DMS 273 treated with DMSO at 0.1 percent for 48 hours (cell line): ENCODE measurements around the gene HS3ST6.
"Not testable (repeated sequence)": the region's sequence is repeated elsewhere in the genome, so short reads cannot be mapped to it uniquely, and the experiment has no call there.

Source experiments
- DNase-seq: peaks from one replicate; lab custom pipeline; 2025; lab: John Stamatoyannopoulos, UW

Gene HS3ST6

GRCh38 chr16:1926271-1926670, 8.1 kb upstream of the HS3ST6 start:
- no peak for DNase-seq

- no peak for DNase-seq
Measured at GRCh38 chr16:1924095-1924494, 5.9 kb upstream of the HS3ST6 start.

GRCh38 chr16:1923299-1924034, 5.3 kb upstream of the HS3ST6 start:
- peak; percentile 57 for DNase-seq

DNA sequence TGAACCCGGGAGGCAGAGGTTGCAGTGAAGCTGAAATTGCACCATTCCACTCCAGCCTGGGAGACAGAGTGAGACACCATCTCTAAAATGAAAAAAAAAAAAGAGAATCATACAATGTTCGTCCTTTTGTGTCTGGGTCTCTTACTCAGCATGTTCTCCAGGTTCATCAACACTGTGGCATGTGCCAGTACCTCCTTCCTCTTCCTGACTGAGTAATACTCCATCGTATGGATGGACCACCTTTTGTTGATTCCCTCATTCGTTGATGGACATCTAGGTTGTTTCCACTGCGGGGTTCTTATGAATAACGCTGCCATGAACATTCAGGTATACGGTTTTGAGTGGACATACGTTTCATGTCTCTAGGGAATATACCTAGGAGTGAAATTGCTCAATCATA, 4.1 kb upstream of the HS3ST6 start:
- no peak for DNase-seq

- peak; percentile 27 for DNase-seq
Measured at GRCh38 chr16:1920727-1921171, 2.5 kb upstream of the HS3ST6 start.

DNA sequence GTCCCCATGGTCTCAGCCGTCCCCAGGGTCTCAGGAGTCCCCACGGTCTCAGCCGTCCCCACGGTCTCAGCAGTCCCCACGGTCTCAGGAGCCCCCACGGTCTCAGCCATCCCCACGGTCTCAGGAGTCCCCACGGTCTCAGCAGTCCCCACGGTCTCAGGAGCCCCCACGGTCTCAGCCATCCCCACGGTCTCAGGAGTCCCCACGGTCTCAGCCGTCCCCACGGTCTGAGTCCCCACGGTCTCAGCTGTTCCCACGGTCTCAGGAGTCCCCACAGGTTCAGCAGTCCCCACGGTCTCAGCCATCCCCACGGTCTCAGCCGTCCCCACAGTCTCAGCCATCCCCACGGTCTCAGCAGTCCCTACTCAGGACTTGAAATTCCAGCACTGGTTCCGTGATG, 1.9 kb upstream of the HS3ST6 start:
- DNase-seq: not testable (repeated sequence)

DNA sequence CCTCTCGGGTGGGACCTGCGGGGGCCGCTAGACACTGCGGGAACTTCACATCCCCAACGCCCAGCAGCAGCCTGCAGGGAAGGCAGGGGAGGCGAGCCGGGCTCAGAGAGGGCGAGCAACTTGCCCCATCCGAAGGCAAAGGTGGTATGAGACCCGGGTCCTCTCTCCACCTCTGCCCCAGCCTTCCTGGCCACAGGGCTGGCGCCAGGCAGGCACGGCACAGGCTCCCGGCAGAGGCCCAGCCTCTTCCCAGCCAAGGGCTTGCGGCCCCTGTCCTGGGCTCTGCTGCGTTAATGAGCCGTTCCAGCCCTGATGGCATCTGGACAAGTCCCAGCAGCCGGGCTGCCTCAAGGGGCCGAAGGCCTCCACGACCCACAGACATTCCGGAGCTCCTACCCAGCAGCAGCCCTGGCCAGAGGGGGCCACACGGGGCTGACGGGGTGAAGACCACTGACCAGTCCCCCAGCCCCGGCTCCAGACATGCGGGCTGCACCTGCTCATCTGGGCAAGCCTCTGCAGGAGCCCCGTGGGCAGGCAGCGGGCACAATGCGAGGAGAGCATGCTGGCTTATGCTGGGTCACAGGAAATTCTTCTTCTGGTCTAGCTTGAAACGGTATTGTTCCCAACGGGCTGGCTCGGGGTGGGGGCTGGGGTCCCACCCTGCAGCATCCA, 1.2 kb upstream of the HS3ST6 start:
- DNase-seq: no peak

GRCh38 chr16:1917665-1918350, 407 bp downstream of the HS3ST6 start:
- no peak for DNase-seq

DNA sequence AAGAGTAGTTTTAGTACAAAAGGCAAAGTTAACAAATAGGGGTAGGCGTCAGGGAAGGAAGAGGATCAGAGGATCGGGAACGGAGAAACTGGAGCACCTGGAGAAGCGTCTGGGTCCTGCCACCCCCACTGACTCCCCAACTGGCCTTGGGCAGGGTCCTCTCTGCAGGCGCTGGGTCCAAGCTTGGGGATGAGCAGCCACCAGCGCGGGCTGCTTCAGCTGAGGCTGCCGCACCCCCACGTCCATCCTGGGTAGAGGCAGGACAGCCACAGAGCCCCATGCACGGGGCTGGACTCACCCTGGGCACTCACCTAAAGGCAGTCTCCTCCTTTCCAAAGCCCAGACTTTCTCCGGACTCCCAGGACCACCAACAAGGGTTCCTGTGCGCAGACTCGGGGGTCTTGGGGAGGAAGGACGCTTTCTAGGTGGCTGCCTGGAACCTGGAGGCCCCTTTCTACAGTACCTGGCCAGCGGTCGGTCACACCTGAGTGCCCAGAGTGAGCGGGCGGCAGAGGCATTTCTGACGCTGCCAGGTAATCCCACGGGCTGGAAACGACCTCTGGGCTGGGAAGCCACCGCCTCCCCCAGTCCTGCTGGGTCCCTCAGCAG, 1.1 kb downstream of the HS3ST6 start:
- DNase-seq: no peak

GRCh38 chr16:1916640-1916990, 1.6 kb downstream of the HS3ST6 start:
- no peak for DNase-seq

GRCh38 chr16:1915732-1916639, 2.2 kb downstream of the HS3ST6 start:
- no peak for DNase-seq

DNA sequence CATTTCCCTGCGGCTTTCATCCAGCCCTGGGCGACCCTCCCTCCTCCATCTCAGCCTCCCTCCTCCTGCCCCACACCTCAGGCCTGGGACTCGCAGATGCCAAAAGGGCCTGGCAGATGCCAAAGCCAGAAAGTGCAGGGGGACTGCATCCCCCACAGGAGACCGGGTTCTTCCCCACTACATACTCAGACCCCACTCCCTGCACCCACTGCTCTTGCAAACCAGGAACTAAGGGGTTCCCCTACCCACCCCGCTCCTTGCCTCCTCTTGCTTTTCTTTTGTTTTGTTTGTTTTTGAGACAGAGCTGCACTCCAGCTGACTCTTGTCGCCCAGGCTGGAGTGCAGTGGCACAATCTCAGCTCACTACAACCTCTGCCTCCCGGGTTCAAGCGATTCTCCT, 3.2 kb downstream of the HS3ST6 start:
- no peak for DNase-seq

DNA sequence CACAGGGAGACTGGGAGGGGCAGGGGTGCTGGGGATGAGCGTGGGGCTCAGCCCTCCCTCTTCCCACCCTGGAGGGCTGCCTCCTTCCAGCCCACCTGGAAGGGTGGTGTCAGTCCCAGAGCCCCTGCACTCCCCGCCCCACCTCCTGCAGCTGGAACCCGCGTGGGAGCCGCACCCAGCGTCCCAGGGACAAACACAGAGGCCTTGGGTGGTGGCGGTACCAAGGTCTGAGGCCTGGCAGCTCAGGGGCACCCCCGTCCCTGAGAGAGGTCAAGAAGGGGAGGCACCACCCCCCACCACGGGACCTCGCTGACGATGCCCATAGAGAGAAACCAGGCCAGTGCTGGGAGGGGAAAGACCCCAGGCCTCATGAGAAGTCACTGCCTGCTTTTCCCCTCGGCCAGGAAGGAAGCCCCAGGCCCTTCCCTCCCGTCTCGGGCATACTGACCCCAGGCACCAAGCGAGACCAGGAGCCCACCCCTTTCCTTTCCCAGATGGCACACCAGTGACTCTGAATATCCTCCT, 4.1 kb downstream of the HS3ST6 start:
- DNase-seq: no peak

DNA sequence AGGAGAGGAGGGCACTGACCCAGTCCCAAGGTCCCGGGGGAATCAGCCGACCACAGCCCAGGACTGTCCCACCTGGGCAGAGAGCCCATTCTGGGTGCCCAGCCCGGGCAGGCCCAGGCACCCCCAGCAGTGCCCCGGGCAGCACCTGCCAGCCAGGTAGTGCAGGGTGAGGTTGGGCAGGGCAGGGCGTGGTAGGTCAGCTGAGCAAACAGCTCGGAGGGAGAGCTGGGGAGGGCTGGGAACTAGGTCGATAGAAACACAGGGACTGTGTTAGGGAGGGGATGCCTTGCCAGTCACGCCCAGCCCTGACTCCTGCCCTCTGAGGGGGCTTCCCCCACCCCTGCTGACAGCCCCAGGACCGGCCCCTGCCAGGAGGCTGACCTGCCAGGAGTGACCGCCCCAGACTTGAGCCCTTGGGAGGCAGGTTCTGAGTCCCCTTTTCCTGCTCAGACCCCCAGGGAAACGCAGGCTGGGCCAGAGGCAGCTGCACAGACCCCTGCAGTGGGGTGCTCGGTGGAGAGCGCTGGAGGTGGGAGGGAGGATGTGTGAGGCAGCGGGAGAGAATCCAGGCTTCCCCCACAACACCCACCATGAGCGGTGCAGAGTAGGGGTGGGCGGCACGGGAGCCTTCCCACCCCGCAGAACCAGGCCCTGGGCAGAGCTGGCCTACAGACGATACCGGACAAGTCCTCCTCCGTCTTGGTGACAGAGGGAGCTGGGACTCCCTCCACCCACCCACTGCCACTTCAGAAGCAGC, 4.7 kb downstream of the HS3ST6 start:
- DNase-seq: no peak

GRCh38 chr16:1912215-1912543, 6.0 kb downstream of the HS3ST6 start:
- DNase-seq: no peak

GRCh38 chr16:1911467-1912214, 6.6 kb downstream of the HS3ST6 start:
- no peak for DNase-seq

GRCh38 chr16:1909561-1910231, 8.5 kb downstream of the HS3ST6 start:
- DNase-seq: no peak

DNA sequence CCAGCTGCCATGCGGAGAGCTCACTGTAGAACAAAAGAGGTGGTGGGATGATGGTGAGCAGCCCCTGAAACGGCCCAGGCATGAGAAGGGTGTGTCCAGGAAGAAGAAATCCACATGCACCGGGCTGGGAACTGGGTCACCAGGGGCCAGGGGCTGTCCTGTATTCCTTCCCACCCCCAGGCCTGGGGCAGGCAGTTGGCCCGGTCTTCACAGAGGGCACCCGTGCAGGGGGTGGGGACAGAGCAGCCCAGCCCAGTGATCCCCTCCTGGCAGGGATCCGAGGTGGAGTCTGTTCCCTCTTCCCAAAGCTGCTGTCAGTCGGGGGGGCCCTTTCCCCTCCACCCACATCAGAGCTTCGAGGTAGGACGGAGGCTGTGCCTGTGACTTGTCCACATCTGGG, 9.2 kb downstream of the HS3ST6 start:
- DNase-seq: no peak

- no peak for DNase-seq
Measured at GRCh38 chr16:1908184-1908583, 10.0 kb downstream of the HS3ST6 start.
